Measurements from ENCODE around the gene CYTH2. TPM values are rescaled to one million over a fixed set of nuclear protein-coding genes. Genes with fewer than 3 reads are reported as not detected.

The CYTH2 gene
- polyA plus RNA-seq, 1 donor from 2014 or later, result 397 TPM

DNA sequence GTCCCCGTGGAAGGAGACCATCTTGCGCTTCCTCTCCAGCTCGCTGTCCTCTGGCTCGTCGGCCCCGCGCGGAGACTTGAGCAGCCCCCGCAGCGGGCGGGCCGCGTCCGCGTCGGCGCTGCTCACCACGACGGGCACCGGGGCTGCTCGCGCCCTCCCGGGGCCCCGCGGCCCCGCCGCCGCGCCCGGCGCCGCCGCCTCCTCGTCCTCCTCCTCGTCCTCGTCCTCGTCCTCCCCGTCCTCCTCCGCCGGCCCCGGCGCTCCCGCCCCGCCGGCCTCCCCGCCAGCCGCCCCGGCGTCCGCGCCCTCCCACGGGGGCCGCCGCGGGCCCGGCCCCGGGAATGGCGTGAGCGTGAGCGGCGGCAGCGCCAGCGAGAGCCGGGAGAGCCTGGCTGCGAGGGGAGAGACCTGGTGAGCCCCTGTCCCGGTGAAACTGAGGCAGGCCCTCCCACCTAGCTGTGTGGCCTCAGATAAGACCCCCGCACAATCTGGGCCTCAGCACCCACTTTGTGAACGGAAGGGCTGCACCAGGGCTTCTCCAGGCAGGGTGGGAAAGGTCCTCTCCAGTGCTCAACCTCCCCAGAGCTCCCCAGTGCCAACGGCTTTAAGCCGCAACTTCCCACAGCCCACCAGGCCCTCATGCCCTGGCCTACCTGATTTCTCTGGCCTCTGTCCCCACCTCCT, 24.7 kb downstream of the CYTH2 start:
- H3K36me3 ChIP-seq (ENCODE audit: insufficient read depth, low read length), result no peaks in the 10 kb centered on the region
- H3K4me3 ChIP-seq (ENCODE audit: low read length), result no peak overlapping the region
- no peak overlapping the region for H3K4me2 ChIP-seq (ENCODE audit: low read length)
- no peaks in the 10 kb centered on the region for H3K9me2 ChIP-seq (ENCODE audit: insufficient read depth, low read length)
- no peak overlapping the region for H3K27ac ChIP-seq (ENCODE audit: low read length)
- H3K9me3 ChIP-seq (ENCODE audit: low read length), result no peaks in the 10 kb centered on the region
- no peak overlapping the region for H2AFZ ChIP-seq (ENCODE audit: low read depth, low read length)
- H3K79me2 ChIP-seq (replicated peaks; ENCODE audit: insufficient read depth, low read length), result no peaks in the 10 kb centered on the region
- H4K20me1 ChIP-seq (ENCODE audit: insufficient read depth), result no peaks in the 10 kb centered on the region
- no peaks in the 10 kb centered on the region for H3K27me3 ChIP-seq (ENCODE audit: insufficient read depth, low read depth, low read length)
- no peak for TF ChIP-seq MXI1 (conservative IDR thresholded peaks at IDR 0.05; ENCODE audit: poor library complexity, severe bottlenecking)
- TF ChIP-seq, protein P1, sequence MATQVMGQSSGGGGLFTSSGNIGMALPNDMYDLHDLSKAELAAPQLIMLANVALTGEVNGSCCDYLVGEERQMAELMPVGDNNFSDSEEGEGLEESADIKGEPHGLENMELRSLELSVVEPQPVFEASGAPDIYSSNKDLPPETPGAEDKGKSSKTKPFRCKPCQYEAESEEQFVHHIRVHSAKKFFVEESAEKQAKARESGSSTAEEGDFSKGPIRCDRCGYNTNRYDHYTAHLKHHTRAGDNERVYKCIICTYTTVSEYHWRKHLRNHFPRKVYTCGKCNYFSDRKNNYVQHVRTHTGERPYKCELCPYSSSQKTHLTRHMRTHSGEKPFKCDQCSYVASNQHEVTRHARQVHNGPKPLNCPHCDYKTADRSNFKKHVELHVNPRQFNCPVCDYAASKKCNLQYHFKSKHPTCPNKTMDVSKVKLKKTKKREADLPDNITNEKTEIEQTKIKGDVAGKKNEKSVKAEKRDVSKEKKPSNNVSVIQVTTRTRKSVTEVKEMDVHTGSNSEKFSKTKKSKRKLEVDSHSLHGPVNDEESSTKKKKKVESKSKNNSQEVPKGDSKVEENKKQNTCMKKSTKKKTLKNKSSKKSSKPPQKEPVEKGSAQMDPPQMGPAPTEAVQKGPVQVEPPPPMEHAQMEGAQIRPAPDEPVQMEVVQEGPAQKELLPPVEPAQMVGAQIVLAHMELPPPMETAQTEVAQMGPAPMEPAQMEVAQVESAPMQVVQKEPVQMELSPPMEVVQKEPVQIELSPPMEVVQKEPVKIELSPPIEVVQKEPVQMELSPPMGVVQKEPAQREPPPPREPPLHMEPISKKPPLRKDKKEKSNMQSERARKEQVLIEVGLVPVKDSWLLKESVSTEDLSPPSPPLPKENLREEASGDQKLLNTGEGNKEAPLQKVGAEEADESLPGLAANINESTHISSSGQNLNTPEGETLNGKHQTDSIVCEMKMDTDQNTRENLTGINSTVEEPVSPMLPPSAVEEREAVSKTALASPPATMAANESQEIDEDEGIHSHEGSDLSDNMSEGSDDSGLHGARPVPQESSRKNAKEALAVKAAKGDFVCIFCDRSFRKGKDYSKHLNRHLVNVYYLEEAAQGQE (IDR thresholded peaks at IDR 0.05; ENCODE audit: borderline replicate concordance), result no peak
- no peak for TF ChIP-seq RAD21 (conservative IDR thresholded peaks at IDR 0.05)
- TF ChIP-seq EZH2 (IDR thresholded peaks at IDR 0.05; ENCODE audit: borderline replicate concordance, insufficient read depth, low read length, poor library complexity, severe bottlenecking), result no peak
- TF ChIP-seq EP300 (conservative IDR thresholded peaks at IDR 0.05; ENCODE audit: poor library complexity, severe bottlenecking), result no peak
- no peak for TF ChIP-seq SMC3 (conservative IDR thresholded peaks at IDR 0.05; ENCODE audit: poor library complexity)
- TF ChIP-seq, protein P2, sequence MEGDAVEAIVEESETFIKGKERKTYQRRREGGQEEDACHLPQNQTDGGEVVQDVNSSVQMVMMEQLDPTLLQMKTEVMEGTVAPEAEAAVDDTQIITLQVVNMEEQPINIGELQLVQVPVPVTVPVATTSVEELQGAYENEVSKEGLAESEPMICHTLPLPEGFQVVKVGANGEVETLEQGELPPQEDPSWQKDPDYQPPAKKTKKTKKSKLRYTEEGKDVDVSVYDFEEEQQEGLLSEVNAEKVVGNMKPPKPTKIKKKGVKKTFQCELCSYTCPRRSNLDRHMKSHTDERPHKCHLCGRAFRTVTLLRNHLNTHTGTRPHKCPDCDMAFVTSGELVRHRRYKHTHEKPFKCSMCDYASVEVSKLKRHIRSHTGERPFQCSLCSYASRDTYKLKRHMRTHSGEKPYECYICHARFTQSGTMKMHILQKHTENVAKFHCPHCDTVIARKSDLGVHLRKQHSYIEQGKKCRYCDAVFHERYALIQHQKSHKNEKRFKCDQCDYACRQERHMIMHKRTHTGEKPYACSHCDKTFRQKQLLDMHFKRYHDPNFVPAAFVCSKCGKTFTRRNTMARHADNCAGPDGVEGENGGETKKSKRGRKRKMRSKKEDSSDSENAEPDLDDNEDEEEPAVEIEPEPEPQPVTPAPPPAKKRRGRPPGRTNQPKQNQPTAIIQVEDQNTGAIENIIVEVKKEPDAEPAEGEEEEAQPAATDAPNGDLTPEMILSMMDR (IDR thresholded peaks at IDR 0.05; ENCODE audit: poor library complexity, severe bottlenecking), result no peak
- no peak for TF ChIP-seq POLR2AphosphoS5 (IDR thresholded peaks at IDR 0.05)
- no peak for TF ChIP-seq TAF1 (IDR thresholded peaks at IDR 0.05; ENCODE audit: low read depth)
- H3K9ac ChIP-seq (ENCODE audit: low read length), result no peak overlapping the region
- H3F3A ChIP-seq (ENCODE audit: insufficient read depth, low read length, poor library complexity, severe bottlenecking), result no peaks in the 10 kb centered on the region

DNA sequence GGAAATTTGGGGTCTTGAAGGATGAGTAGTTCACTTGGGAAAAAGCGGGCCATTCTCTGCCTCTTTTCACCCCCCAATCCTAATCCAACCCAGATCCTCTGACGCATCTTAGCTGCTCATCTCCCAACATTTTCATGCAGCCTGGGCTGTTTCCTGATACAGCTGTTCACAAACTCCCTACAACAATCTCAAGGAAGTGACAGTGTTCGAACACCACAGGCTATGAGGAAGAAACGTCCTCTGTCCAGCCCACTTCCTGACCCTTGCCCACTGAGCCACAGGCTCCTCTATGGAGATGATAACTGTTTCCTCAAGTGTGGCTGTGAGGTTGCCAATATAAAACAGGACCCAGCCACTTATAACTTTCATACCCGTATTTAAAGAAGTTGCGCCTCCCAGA, 26.2 kb downstream of the CYTH2 start:
- Histone ChIP-seq H4K20me1 (ENCODE audit: insufficient read depth) (no peaks in the 10 kb centered on the region), H2AFZ (ENCODE audit: low read depth, low read length) (no peak overlapping the region), H3F3A (ENCODE audit: insufficient read depth, low read length, poor library complexity, severe bottlenecking) (no peaks in the 10 kb centered on the region), H3K27me3 (ENCODE audit: insufficient read depth, low read depth, low read length) (no peaks in the 10 kb centered on the region), H3K79me2 (replicated peaks; ENCODE audit: insufficient read depth, low read length) (no peaks in the 10 kb centered on the region), H3K9me2 (ENCODE audit: insufficient read depth, low read length) (no peaks in the 10 kb centered on the region), H3K4me2 (ENCODE audit: low read length) (no peak overlapping the region), H3K4me3 (ENCODE audit: low read length) (no peak overlapping the region), H3K27ac (ENCODE audit: low read length) (no peak overlapping the region), H3K9me3 (ENCODE audit: low read length) (no peaks in the 10 kb centered on the region), H3K9ac (ENCODE audit: low read length) (no peak overlapping the region), H3K36me3 (ENCODE audit: insufficient read depth, low read length) (no peaks in the 10 kb centered on the region)
- no peak for TF ChIP-seq EZH2 (IDR thresholded peaks at IDR 0.05; ENCODE audit: borderline replicate concordance, insufficient read depth, low read length, poor library complexity, severe bottlenecking)
- TF ChIP-seq EP300 (conservative IDR thresholded peaks at IDR 0.05; ENCODE audit: poor library complexity, severe bottlenecking), result no peak
- TF ChIP-seq, protein P1 (IDR thresholded peaks at IDR 0.05; ENCODE audit: borderline replicate concordance), result no peak
- TF ChIP-seq RAD21 (conservative IDR thresholded peaks at IDR 0.05), result no peak
- TF ChIP-seq SMC3 (conservative IDR thresholded peaks at IDR 0.05; ENCODE audit: poor library complexity), result no peak
- TF ChIP-seq, protein P2 (IDR thresholded peaks at IDR 0.05; ENCODE audit: poor library complexity, severe bottlenecking), result no peak
- TF ChIP-seq POLR2AphosphoS5 (IDR thresholded peaks at IDR 0.05), result no peak
- TF ChIP-seq MXI1 (conservative IDR thresholded peaks at IDR 0.05; ENCODE audit: poor library complexity, severe bottlenecking), result no peak
